CD4-positive, alpha-beta T cell (primary cell): Measurements from ENCODE around the gene URI1. TPM values are rescaled to one million over a fixed set of nuclear protein-coding genes. Genes with fewer than 3 reads are reported as not detected.

Experiments used
- ATAC-seq: fragments of 200-7000 bp; cut with Tn5 transposase; one replicate; pipeline ENCODE4 v1.10.0; 2022; ENCODE audit warnings: mild to moderate bottlenecking; ENCODE audit not compliant: poor library complexity
- CTCF ChIA-PET: fragments of 350-600 bp; sonication (Branson Sonifier 250); formaldehyde crosslinking; loops from one replicate; lab custom pipeline; 2021; ENCODE audit warnings: antibody characterized with exemption, inconsistent platforms; lab: Charles Lee
- POLR2A ChIA-PET: fragments of 350-600 bp; sonication (Branson Sonifier 250); formaldehyde crosslinking; loops from one replicate; lab custom pipeline; 2021; ENCODE audit warnings: antibody characterized with exemption, inconsistent platforms; lab: Charles Lee
- DNase-seq, 14 experiments: peaks; one replicate each; pipeline ENCODE4 v3.0.0-alpha.2; 2013 to 2020; ENCODE audit warnings: mixed read lengths in 2 of 14
- H3K27ac ChIP-seq, 2 donors: one replicate each; pipeline versions ENCODE4 v1.5.1 to v1.7.0; 2013; ENCODE audit warnings: low read length in 2 of 2, low read depth in 1 of 2, mild to moderate bottlenecking in 1 of 2
- H3K27me3 ChIP-seq, 2 experiments: 1 replicate in 1 of 2; 2 replicates in 1 of 2; pipeline versions ENCODE4 v1.6.1 to v1.7.0; 2013; ENCODE audit warnings: low read length in 2 of 2, control low read depth in 1 of 2, mild to moderate bottlenecking in 1 of 2, moderate library complexity in 1 of 2; ENCODE audit not compliant: insufficient read depth in 2 of 2, control insufficient read depth in 1 of 2
- H3K36me3 ChIP-seq: one replicate; pipeline ENCODE4 v1.6.1; 2013; ENCODE audit warnings: low read length, control low read depth; ENCODE audit not compliant: insufficient read depth
- H3K4me1 ChIP-seq: one replicate; pipeline ENCODE4 v1.6.1; 2013; ENCODE audit warnings: low read length, control low read depth; ENCODE audit not compliant: insufficient read depth
- H3K4me3 ChIP-seq: one replicate; pipeline ENCODE4 v1.5.1; 2013; ENCODE audit warnings: mild to moderate bottlenecking, low read length, moderate library complexity
- H3K9me3 ChIP-seq, 2 experiments: 1 replicate in 1 of 2; 2 replicates in 1 of 2; pipeline versions ENCODE4 v1.6.1 to v1.7.0; 2013; ENCODE audit warnings: low read length in 2 of 2, mild to moderate bottlenecking in 2 of 2, control low read depth in 1 of 2, moderate library complexity in 1 of 2; ENCODE audit not compliant: control insufficient read depth in 1 of 2, insufficient read depth in 1 of 2
- H3K27ac Mint-ChIP-seq: one replicate; pipeline ENCODE4 v1.8.0; 2020; ENCODE audit warnings: mixed read lengths
- H3K27me3 Mint-ChIP-seq: one replicate; pipeline ENCODE4 v1.8.0; 2021; ENCODE audit warnings: mixed read lengths
- H3K36me3 Mint-ChIP-seq: one replicate; pipeline ENCODE4 v1.8.0; 2021; ENCODE audit warnings: low read depth, mixed read lengths
- H3K4me1 Mint-ChIP-seq: one replicate; pipeline ENCODE4 v1.8.0; 2021; ENCODE audit warnings: low read depth, mixed read lengths
- H3K4me3 Mint-ChIP-seq: one replicate; pipeline ENCODE4 v1.8.0; 2020; ENCODE audit warnings: mild to moderate bottlenecking, mixed read lengths
- H3K9me3 Mint-ChIP-seq: one replicate; pipeline ENCODE4 v1.8.0; 2020; ENCODE audit warnings: mixed read lengths
- intact Hi-C, 2 experiments: fragments of 100-400 bp; cut with DNase I in 1 of 2; cut with micrococcal nuclease in 1 of 2; formaldehyde crosslinking; loops; one replicate each; pipeline versions ENCODE4 v1.15.1 to v1.9.0; 2023 to 2025; cut with DNase I, micrococcal nuclease
- total RNA-seq, 174 experiments: library from RNA in 2 of 174; stranded (reverse) in 2 of 174; gene quantifications; one replicate each; pipeline ENCODE4 v1.2.3 and lab custom pipeline; 2021 to 2026
- TF ChIP-seq, protein P1 (sequence below): fragments of 200-600 bp; IDR thresholded peaks from one replicate; pipeline ENCODE4 v1.8.0; 2022; ENCODE audit warnings: antibody characterized with exemption, mild to moderate bottlenecking

The URI1 gene
- total RNA-seq, 2 experiments from 2014 or later, result 50.9 to 63.6 TPM

DNA sequence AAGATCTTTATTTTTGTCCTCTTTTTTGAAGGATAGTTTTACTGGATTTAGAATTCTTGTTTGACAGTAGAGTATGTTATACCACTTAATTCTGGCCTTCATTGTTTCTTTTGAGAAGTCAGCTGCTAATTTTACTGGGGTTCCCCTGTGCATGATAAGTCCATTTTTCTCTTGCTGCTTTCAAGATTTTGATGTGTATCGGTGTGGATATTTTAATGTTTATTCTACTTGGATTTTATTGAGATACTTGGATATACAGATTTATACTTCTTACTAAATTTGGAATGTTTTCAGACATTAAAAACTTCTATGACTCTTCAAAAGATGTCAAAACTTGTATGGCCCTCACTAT, 86.9 kb downstream of the URI1 start:
- POLR2A ChIA-PET, result interaction anchor here (0.5 to 0.6 kb wide), 2 partner anchors 35 to 86 kb away, joined by 3 read pairs; no protein-coding TSS in a partner anchor
- CTCF ChIA-PET, result no interaction called here
- Mint-ChIP-seq H3K4me1 (peaks cover 14% of the 10 kb centered on the region), H3K9me3 (peaks cover 10% of the 10 kb centered on the region), H3K4me3 (no peak overlapping the region), H3K27me3 (no peaks in the 10 kb centered on the region), H3K36me3 (peaks cover 72% of the 10 kb centered on the region), H3K27ac (no peak overlapping the region)
- no peaks in the 10 kb centered on the region for H3K4me1 ChIP-seq
- H3K4me3 ChIP-seq, result no peak overlapping the region
- ATAC-seq (no peak), DNase-seq (no peak)
- no peak overlapping the region for H3K27ac ChIP-seq
- TF ChIP-seq, protein P1, sequence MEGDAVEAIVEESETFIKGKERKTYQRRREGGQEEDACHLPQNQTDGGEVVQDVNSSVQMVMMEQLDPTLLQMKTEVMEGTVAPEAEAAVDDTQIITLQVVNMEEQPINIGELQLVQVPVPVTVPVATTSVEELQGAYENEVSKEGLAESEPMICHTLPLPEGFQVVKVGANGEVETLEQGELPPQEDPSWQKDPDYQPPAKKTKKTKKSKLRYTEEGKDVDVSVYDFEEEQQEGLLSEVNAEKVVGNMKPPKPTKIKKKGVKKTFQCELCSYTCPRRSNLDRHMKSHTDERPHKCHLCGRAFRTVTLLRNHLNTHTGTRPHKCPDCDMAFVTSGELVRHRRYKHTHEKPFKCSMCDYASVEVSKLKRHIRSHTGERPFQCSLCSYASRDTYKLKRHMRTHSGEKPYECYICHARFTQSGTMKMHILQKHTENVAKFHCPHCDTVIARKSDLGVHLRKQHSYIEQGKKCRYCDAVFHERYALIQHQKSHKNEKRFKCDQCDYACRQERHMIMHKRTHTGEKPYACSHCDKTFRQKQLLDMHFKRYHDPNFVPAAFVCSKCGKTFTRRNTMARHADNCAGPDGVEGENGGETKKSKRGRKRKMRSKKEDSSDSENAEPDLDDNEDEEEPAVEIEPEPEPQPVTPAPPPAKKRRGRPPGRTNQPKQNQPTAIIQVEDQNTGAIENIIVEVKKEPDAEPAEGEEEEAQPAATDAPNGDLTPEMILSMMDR, result no peak
- peaks cover 6% of the 10 kb centered on the region for H3K36me3 ChIP-seq
- no peaks in the 10 kb centered on the region for H3K27me3 ChIP-seq
- intact Hi-C loops, result no loop called here
- peaks cover 0 to 5% of the 10 kb centered on the region in 2 experiments for H3K9me3 ChIP-seq

DNA sequence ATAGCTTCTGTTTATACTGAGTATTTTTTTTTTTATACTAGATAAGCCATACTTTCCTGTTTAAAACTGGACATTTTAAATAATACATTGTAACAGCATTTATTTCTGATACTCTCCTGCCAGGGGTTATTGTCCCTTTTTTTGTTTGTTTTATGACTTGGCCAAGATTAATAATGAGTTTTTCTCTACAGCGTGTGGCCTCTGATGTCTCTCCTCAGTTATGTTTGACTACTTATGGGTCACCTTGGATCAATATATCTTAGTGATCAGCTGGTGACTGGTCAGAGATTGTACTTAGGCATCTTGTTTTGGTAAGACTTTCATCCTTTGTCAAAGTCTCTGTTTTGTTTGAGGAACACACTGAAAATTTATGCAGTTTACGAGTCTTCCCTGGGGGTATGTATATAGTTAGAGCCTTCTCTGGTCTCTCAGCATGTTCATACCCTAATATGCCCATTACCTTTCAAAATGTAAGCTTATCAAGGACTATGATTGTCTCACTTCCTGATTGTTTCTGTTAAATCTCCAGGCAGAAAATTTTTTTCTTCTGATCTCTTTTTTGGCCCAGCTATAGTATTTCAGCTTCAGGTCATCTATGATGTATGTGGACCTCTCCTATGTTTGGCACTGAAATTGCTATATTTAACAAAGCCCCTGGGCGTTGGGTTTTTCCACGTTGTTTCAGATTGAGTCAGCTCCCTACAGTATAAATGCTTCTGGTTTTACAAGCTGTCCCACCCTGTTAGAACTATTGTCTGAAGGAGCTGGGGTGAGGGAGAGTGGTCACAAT, 87.9 kb downstream of the URI1 start:
- peaks cover 14% of the 10 kb centered on the region for H3K4me1 Mint-ChIP-seq
- H3K4me3 Mint-ChIP-seq, result no peak overlapping the region
- CTCF ChIA-PET, result interaction anchor here (1.0 kb wide), 1 partner anchor 9 kb away, joined by 3 read pairs; no protein-coding TSS in a partner anchor
- TF ChIP-seq, protein P1, result no peak
- no peak overlapping the region for H3K4me3 ChIP-seq
- no peak for ATAC-seq
- no peak overlapping the region for H3K27ac Mint-ChIP-seq
- no peak overlapping the region for H3K27ac ChIP-seq
- POLR2A ChIA-PET, result interaction anchor here (0.5 to 0.6 kb wide), 2 partner anchors 36 to 87 kb away, joined by 3 read pairs; no protein-coding TSS in a partner anchor
- H3K4me1 ChIP-seq, result no peaks in the 10 kb centered on the region
- H3K36me3 Mint-ChIP-seq, result peaks cover 82% of the 10 kb centered on the region
- peaks cover 16% of the 10 kb centered on the region for H3K36me3 ChIP-seq
- peaks cover 0 to 11% of the 10 kb centered on the region in 2 experiments for H3K9me3 ChIP-seq
- intact Hi-C loops, result no loop called here
- no peak for DNase-seq
- no peaks in the 10 kb centered on the region for H3K27me3 ChIP-seq
- H3K9me3 Mint-ChIP-seq, result peaks cover 13% of the 10 kb centered on the region
- no peaks in the 10 kb centered on the region for H3K27me3 Mint-ChIP-seq

DNA sequence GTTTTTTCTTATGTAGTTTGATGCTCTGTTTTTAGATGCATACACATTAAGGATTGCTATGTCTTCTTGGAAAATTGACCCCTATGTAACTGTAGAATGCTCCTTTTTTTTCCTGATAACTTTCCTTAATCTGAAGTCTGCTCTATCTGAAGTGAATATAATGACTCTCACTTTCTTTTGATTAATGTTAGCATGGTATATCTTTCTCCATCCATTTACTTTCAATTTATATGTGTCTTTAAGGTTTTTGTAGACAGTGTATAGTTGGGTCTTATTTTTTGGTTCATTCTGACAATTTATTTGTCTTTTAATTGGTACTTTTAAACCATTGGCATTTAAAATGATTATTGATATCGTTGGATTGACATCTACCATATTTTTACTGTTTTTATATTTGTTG, 92.3 kb downstream of the URI1 start:
- H3K9me3 Mint-ChIP-seq, result peaks cover 24% of the 10 kb centered on the region
- no peaks in the 10 kb centered on the region for H3K4me1 ChIP-seq
- peaks cover 96% of the 10 kb centered on the region for H3K36me3 Mint-ChIP-seq
- no peak for ATAC-seq
- no peak overlapping the region for H3K27ac ChIP-seq
- no peaks in the 10 kb centered on the region for H3K27me3 ChIP-seq
- TF ChIP-seq, protein P1, result no peak
- H3K27ac Mint-ChIP-seq, result no peak overlapping the region
- intact Hi-C loops, result no loop called here
- H3K4me1 Mint-ChIP-seq, result peaks cover 1% of the 10 kb centered on the region
- ChIA-PET CTCF (no interaction called here), POLR2A (no interaction called here)
- no peak for DNase-seq
- H3K4me3 Mint-ChIP-seq, result no peak overlapping the region
- peaks cover 38% of the 10 kb centered on the region for H3K36me3 ChIP-seq
- H3K4me3 ChIP-seq, result no peak overlapping the region
- no peaks in the 10 kb centered on the region for H3K27me3 Mint-ChIP-seq
- H3K9me3 ChIP-seq, result peaks cover 4 to 11% of the 10 kb centered on the region in 2 experiments
